Stimulated activated CD4-positive, alpha-beta T cell treated with anti-CD3 and anti-CD28 coated beads, Interleukin-4, amount 100 ng/mL, for 24 hours (primary cell): ENCODE data around the gene RUNX3.

Experiments
- DNase-seq: peaks from one replicate; pipeline ENCODE4 v3.0.0-alpha.2; 2020

The RUNX3 gene

GRCh38 chr1:24878045-24878444, 52.0 kb downstream of the RUNX3 start:
- DNase-seq: no peak

GRCh38 chr1:24875991-24876506, 54.0 kb downstream of the RUNX3 start:
- DNase-seq: no peak

DNA sequence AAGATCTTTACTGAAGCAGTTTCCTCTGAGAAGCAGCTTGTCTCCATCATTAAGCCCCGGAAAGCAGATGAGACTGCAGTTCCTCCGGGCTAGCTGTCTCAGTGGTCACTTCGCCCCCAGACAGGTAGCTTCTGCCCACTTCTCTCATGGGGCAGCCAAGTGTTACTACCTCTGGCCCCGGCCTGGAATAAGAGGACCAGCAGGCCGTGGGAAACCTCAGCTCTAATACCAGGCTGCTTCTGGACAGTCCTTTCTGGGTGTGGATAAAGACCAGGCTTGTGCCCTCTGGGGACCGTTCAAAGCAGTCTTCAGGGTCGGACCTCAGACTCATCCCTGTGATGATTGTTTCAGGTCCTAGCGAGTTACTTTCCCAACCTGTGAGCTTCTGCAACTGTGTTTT, 54.8 kb downstream of the RUNX3 start:
- DNase-seq: no peak

- DNase-seq: no peak
Measured at GRCh38 chr1:24874611-24875234, 55.4 kb downstream of the RUNX3 start.

GRCh38 chr1:24874056-24874455, 56.0 kb downstream of the RUNX3 start:
- DNase-seq: no peak

DNA sequence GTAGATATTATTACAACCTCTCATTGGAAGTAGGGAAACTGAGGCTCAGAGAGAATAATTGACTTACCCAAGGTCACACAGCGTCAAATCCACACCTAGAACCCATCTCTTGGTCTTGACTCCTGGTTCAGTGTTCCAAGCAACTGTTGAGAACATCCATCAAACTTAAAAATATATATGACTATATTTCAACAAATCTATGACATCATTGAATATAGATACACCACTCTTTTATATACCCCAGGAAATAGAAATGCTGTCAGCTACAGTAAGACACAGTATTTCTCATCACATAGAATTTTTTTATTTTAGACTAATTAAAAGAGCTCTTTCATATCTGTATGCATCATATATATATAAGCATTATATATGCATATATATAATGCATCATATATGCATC, 56.9 kb downstream of the RUNX3 start:
- no peak for DNase-seq

GRCh38 chr1:24872061-24872850, 57.8 kb downstream of the RUNX3 start:
- DNase-seq: no peak

- no peak for DNase-seq
Measured at GRCh38 chr1:24871306-24871901, 58.7 kb downstream of the RUNX3 start.

- no peak for DNase-seq
Measured at GRCh38 chr1:24870551-24871195, 59.4 kb downstream of the RUNX3 start.

GRCh38 chr1:24868016-24868875, 61.8 kb downstream of the RUNX3 start:
- DNase-seq: no peak

GRCh38 chr1:24867084-24867870, 62.8 kb downstream of the RUNX3 start:
- DNase-seq: no peak

- DNase-seq: no peak
Measured at GRCh38 chr1:24866211-24867083, 63.6 kb downstream of the RUNX3 start.

- DNase-seq: no peak
Measured at GRCh38 chr1:24865587-24865986, 64.5 kb downstream of the RUNX3 start.

DNA sequence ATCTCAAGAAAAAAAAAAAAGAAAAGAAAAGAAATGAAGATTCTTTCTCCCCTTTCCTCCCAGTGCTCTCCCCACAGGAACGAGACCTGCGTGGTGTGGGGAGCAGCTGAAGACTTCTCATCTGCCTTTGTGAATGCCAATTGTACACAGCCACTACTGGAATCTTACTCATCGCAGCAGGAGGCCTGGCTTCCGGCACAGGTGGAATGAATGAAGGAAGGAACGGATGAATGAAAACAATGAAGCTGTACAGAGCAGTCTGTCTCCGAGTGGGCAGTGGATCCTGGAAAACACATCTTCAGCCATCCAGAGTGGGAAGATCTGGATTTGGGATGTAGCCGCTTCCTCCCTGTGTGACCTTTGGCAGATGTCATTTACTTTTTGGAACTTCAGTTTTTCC, 64.9 kb downstream of the RUNX3 start:
- DNase-seq: no peak

GRCh38 chr1:24864370-24864777, 65.7 kb downstream of the RUNX3 start:
- DNase-seq: no peak

GRCh38 chr1:24862775-24863483, 67.1 kb downstream of the RUNX3 start:
- DNase-seq: no peak

DNA sequence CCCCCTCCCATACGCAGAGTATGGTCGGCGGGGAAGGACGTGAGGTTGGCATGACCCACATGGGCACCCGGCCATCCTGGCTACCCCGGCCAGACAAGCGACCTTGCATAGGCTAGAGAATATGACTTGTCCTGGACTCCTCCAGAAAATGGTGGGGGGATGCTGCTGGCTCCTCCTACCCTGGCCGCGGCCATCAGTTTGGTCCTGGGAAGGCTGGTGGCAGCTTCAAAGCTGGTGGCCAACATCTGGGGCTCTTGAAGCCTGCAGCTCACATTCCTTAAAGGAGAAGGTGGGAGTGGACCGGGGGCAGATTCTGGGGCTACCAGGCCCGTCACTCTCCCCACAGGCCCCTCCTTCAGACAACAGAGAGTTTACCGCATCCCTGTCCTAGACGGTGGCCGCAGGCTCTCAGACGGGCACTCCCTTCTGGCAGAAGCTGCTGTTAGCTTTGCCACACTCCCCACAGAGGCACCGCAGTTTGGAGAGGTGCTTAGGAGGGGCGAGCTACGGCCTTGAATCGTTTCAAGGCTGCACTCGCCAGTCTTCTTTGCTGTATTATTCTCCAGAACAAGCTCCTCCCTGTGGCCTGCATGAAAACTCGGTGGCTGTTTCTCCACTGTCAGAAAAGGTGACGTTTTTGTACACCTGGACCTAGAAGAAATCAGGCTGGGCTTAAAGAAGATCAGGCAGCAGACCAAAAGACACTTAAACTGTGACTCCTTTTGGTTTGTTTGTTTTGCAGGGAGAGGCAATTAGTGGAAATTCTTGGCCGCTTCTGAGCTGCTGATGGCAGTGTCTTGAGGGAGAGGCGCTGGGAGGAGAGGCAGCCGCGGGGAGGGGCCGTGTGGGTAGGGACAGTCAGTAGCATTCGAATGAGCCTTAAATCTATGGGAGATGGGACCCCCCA, 68.0 kb downstream of the RUNX3 start:
- no peak for DNase-seq

- no peak for DNase-seq
Measured at GRCh38 chr1:24860841-24861240, 69.2 kb downstream of the RUNX3 start.
